CD14-positive monocyte (primary cell): ENCODE results near the gene RAB26. TPM values are rescaled to one million over a fixed set of nuclear protein-coding genes. Genes with fewer than 3 reads are reported as not detected.
"Not testable (repeated sequence)": the region's sequence is repeated elsewhere in the genome, so short reads cannot be mapped to it uniquely, and the experiment has no call there.

ENCODE experiments used
- DNase-seq, 3 donors: peaks; one replicate each; pipeline ENCODE4 v3.0.0-alpha.2; 2011 to 2022
- H2AFZ ChIP-seq: 2 replicates; pipeline ENCODE4 v1.6.0; 2012; ENCODE audit warnings: mild to moderate bottlenecking, low read depth, low read length, inconsistent platforms; ENCODE audit not compliant: insufficient read depth, poor library complexity, severe bottlenecking
- H3K27ac ChIP-seq, 2 donors: 1 replicate in 1 of 2; 2 replicates in 1 of 2; pipeline ENCODE4 v1.5.1; 2012 to 2013; ENCODE audit warnings: low read length in 2 of 2, control low read depth in 1 of 2, inconsistent platforms in 1 of 2, low read depth in 1 of 2, mild to moderate bottlenecking in 1 of 2
- H3K27me3 ChIP-seq, 2 donors: one replicate each; pipeline versions ENCODE4 v1.6.0 to v1.6.1; 2011 to 2013; ENCODE audit warnings: low read length in 2 of 2; ENCODE audit not compliant: control insufficient read depth in 2 of 2, insufficient read depth in 2 of 2
- H3K36me3 ChIP-seq, 2 donors: replicated peaks in 1 of 2; 1 replicate in 1 of 2; 2 replicates in 1 of 2; pipeline versions ENCODE4 v1.5.1 to v1.6.1; 2012 to 2013; ENCODE audit warnings: low read length in 2 of 2, control low read depth in 1 of 2, inconsistent platforms in 1 of 2, mild to moderate bottlenecking in 1 of 2; ENCODE audit not compliant: insufficient read depth in 2 of 2, control insufficient read depth in 1 of 2
- H3K4me1 ChIP-seq, 2 donors: 1 replicate in 1 of 2; 2 replicates in 1 of 2; pipeline versions ENCODE4 v1.5.1 to v1.6.1; 2012 to 2013; ENCODE audit warnings: low read length in 2 of 2, control low read depth in 1 of 2, inconsistent platforms in 1 of 2, mild to moderate bottlenecking in 1 of 2, moderate library complexity in 1 of 2; ENCODE audit not compliant: insufficient read depth in 2 of 2, control insufficient read depth in 1 of 2
- H3K4me2 ChIP-seq: replicated peaks from 2 replicates; pipeline ENCODE3; 2012; ENCODE audit warnings: low read length, moderate library complexity, mild to moderate bottlenecking; ENCODE audit not compliant: poor library complexity, severe bottlenecking; ENCODE audit errors: extremely low read depth
- H3K4me3 ChIP-seq, 3 experiments: fragments of 200-600 bp in 1 of 3; sonication (generic) in 1 of 3; replicated peaks in 1 of 3; 1 replicate in 2 of 3; 2 replicates in 1 of 3; pipeline ENCODE4 v1.5.1; 2011 to 2013; ENCODE audit warnings: low read length in 3 of 3, mild to moderate bottlenecking in 3 of 3, control low read depth in 2 of 3, low read depth in 2 of 3, inconsistent platforms in 1 of 3, moderate library complexity in 1 of 3
- H3K79me2 ChIP-seq: 2 replicates; pipeline ENCODE4 v1.6.0; 2012; ENCODE audit warnings: mild to moderate bottlenecking, control low read depth, inconsistent platforms, low read length, moderate library complexity; ENCODE audit not compliant: insufficient read depth
- H3K9ac ChIP-seq: 2 replicates; pipeline ENCODE4 v1.6.0; 2017; ENCODE audit warnings: low read length, mild to moderate bottlenecking; ENCODE audit not compliant: insufficient read depth, poor library complexity, severe bottlenecking
- H3K9me3 ChIP-seq, 2 donors: replicated peaks in 1 of 2; 1 replicate in 1 of 2; 2 replicates in 1 of 2; pipeline versions ENCODE4 v1.5.1 to v1.6.1; 2012 to 2013; ENCODE audit warnings: low read length in 2 of 2, control low read depth in 1 of 2; ENCODE audit not compliant: control insufficient read depth in 1 of 2, insufficient read depth in 1 of 2
- H4K20me1 ChIP-seq: 2 replicates; pipeline ENCODE4 v1.6.0; 2012; ENCODE audit warnings: mild to moderate bottlenecking, low read length, control low read depth, moderate library complexity; ENCODE audit not compliant: insufficient read depth
- H3K27ac Mint-ChIP-seq, 7 donors: one replicate each; pipeline ENCODE4 v1.8.0; 2020; ENCODE audit warnings: mild to moderate bottlenecking in 7 of 7, mixed read lengths in 7 of 7, moderate library complexity in 6 of 7, inconsistent platforms in 2 of 7
- H3K27me3 Mint-ChIP-seq, 3 donors: one replicate each; pipeline ENCODE4 v1.8.0; 2021 to 2022; ENCODE audit warnings: low read depth in 3 of 3, mild to moderate bottlenecking in 3 of 3, mixed read lengths in 3 of 3, moderate library complexity in 3 of 3, inconsistent platforms in 1 of 3
- H3K36me3 Mint-ChIP-seq, 2 donors: one replicate each; pipeline ENCODE4 v1.8.0; 2020; ENCODE audit warnings: mixed read lengths in 2 of 2, inconsistent platforms in 1 of 2, mild to moderate bottlenecking in 1 of 2
- H3K4me1 Mint-ChIP-seq: one replicate; pipeline ENCODE4 v1.8.0; 2020; ENCODE audit warnings: mild to moderate bottlenecking, mixed read lengths
- H3K4me3 Mint-ChIP-seq, 2 donors: one replicate each; pipeline ENCODE4 v1.8.0; 2020; ENCODE audit warnings: mild to moderate bottlenecking in 2 of 2, mixed read lengths in 2 of 2, moderate library complexity in 1 of 2
- H3K9me3 Mint-ChIP-seq, 7 donors: one replicate each; pipeline ENCODE4 v1.8.0; 2020 to 2022; ENCODE audit warnings: mixed read lengths in 7 of 7, mild to moderate bottlenecking in 6 of 7, moderate library complexity in 6 of 7, inconsistent platforms in 2 of 7
- CTCF ChIP-seq: fragments of 200-600 bp; IDR thresholded peaks from one replicate; pipeline ENCODE4 v1.8.0; 2022; ENCODE audit warnings: antibody characterized with exemption, mild to moderate bottlenecking
- WGBS: methylation state at CpG from one replicate; pipeline ENCODE4 v1.1.5; 2013; ENCODE audit warnings: missing lambda C conversion rate; ENCODE audit not compliant: insufficient coverage; 5-methylcytosine and 5-hydroxymethylcytosine counted together
- intact Hi-C, 2 donors: fragments of 100-400 bp; cut with micrococcal nuclease; formaldehyde crosslinking; loops; one replicate each; pipeline versions ENCODE4 v1.15.0 to v1.15.1; 2023
- polyA plus RNA-seq, 3 donors: library from polyadenylated mRNA; depleted of rRNA in 1 of 3; unstranded in 2 of 3; stranded (reverse) in 1 of 3; fragments of 300-500 nt in 2 of 3; fragments of >200 nt in 1 of 3; fragmentation: Illumina TruSeq in 2 of 3; gene quantifications; 1 replicate in 2 of 3; 2 replicates in 1 of 3; pipeline ENCODE4 v1.2.3, GENCODE V29; 2012 to 2021

RAB26 gene
- polyA plus RNA-seq, 3 donors: not detected

- Histone ChIP-seq H3K9me3 (no peaks in the 10 kb centered on the region), H3K36me3 (peaks cover 0 to 16% of the 10 kb centered on the region in 2 donors), H3K79me2 (no peaks in the 10 kb centered on the region), H3K4me2 (no peak overlapping the region), H3K4me1 (no peaks in the 10 kb centered on the region), H3K27me3 (no peaks in the 10 kb centered on the region), H3K9ac (no peak overlapping the region), H3K4me3 (no peak overlapping the region), H3K27ac (no peak overlapping the region), H2AFZ (no peak overlapping the region), H4K20me1 (no peaks in the 10 kb centered on the region)
- Mint-ChIP-seq H3K36me3 (peaks cover 11 to 52% of the 10 kb centered on the region in 2 donors), H3K4me3 (no peak overlapping the region), H3K4me1 (no peaks in the 10 kb centered on the region), H3K27ac (no peak overlapping the region), H3K9me3 (no peaks in the 10 kb centered on the region), H3K27me3 (no peaks in the 10 kb centered on the region)
- intact Hi-C loops: no loop called here
- no peak for TF ChIP-seq CTCF
- WGBS: 99% methylated on average over 18 of the region's 19 CpGs
- no peak for DNase-seq
Measured at GRCh38 chr16:2102471-2102870, 46.0 kb upstream of the RAB26 start.

- DNase-seq, H3K27ac ChIP-seq, H3K27ac Mint-ChIP-seq, H3K9me3 ChIP-seq, H3K9ac ChIP-seq, H2AFZ ChIP-seq, H3K27me3 Mint-ChIP-seq, H3K4me3 ChIP-seq, H3K4me1 Mint-ChIP-seq, intact Hi-C loops, H3K79me2 ChIP-seq, H3K4me2 ChIP-seq, H3K27me3 ChIP-seq, H3K9me3 Mint-ChIP-seq, H4K20me1 ChIP-seq, H3K4me3 Mint-ChIP-seq, H3K4me1 ChIP-seq: not testable (repeated sequence)
- peaks cover 0 to 15% of the 10 kb centered on the region in 2 donors for H3K36me3 ChIP-seq
- H3K36me3 Mint-ChIP-seq: peaks cover 10 to 52% of the 10 kb centered on the region in 2 donors
- WGBS: no CpG with 5 or more reads among the region's 20 CpGs
Measured at GRCh38 chr16:2104464-2104863, 44.0 kb upstream of the RAB26 start.

- H3K4me3 Mint-ChIP-seq, H3K9me3 ChIP-seq, H3K36me3 ChIP-seq, H4K20me1 ChIP-seq, H3K9me3 Mint-ChIP-seq, DNase-seq, H2AFZ ChIP-seq, H3K27me3 ChIP-seq, intact Hi-C loops, H3K4me1 ChIP-seq, H3K9ac ChIP-seq, H3K27ac Mint-ChIP-seq, H3K4me2 ChIP-seq, H3K4me3 ChIP-seq, H3K27ac ChIP-seq, H3K27me3 Mint-ChIP-seq, H3K79me2 ChIP-seq, H3K4me1 Mint-ChIP-seq: not testable (repeated sequence)
- WGBS: 95% methylated on average over 18 of the region's 21 CpGs
- peaks cover 15 to 54% of the 10 kb centered on the region in 2 donors for H3K36me3 Mint-ChIP-seq
Measured at GRCh38 chr16:2105291-2105690, 43.1 kb upstream of the RAB26 start.

DNA sequence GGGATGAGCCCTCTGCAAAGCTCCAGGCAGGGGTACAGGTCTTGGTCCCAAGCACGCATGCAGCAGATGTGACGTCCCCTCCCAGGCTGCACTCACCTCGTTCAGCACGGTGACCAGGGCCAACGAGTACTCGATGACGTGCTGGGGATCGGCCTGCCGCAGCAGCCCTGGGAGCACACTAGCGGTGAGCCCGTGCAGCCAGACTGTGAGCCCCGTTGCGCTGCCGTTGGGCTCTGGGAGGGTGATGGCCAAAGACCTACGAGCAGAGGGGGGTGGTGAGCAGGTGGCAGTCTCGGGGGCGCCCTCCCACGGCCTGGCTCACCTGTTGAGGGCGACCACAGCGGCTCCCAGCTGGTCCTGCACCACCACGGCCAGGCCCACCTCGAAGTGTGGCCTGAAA is 42.7 kb upstream of the RAB26 start:
- intact Hi-C loops, H3K27me3 Mint-ChIP-seq, H3K4me1 Mint-ChIP-seq, H3K4me1 ChIP-seq, H3K4me3 Mint-ChIP-seq, H2AFZ ChIP-seq, H3K27me3 ChIP-seq, H3K4me2 ChIP-seq, DNase-seq, H3K9me3 ChIP-seq, H3K4me3 ChIP-seq, H3K9ac ChIP-seq, H3K27ac Mint-ChIP-seq, H3K79me2 ChIP-seq, H3K27ac ChIP-seq, H4K20me1 ChIP-seq, H3K9me3 Mint-ChIP-seq: not testable (repeated sequence)
- H3K36me3 ChIP-seq: peaks cover 7 to 11% of the 10 kb centered on the region in 2 donors
- H3K36me3 Mint-ChIP-seq: peaks cover 19 to 52% of the 10 kb centered on the region in 2 donors
- 98% methylated on average over 12 of the region's 22 CpGs for WGBS
